HepG2 (cell line): Measurements from ENCODE around the gene SLC12A5. TPM values are rescaled to one million over a fixed set of nuclear protein-coding genes. Genes with fewer than 3 reads are reported as not detected.
A peak's percentile ranks its signal among the peaks of the same experiment; 100 is the strongest.

Experiments
- FLYWCH1 ChIP-seq: sonication (generic); formaldehyde crosslinking; IDR thresholded peaks from 2 replicates; pipeline ENCODE4 v1.8.1; 2023; ENCODE audit warnings: mild to moderate bottlenecking, missing genetic modification reagents
- FOSL1 ChIP-seq: sonication (generic); formaldehyde crosslinking; IDR thresholded peaks from 2 replicates; pipeline ENCODE4 v1.9.0; 2021; ENCODE audit warnings: missing genetic modification reagents, borderline replicate concordance
- FOXA1 ChIP-seq, 2 experiments: fragments of 450-650 bp in 1 of 2; sonication (generic) in 1 of 2; formaldehyde crosslinking in 1 of 2; IDR thresholded peaks; 2 replicates each; pipeline versions ENCODE4 v1.4.0 to v1.6.1; 2016 to 2020; ENCODE audit warnings: missing genetic modification reagents in 1 of 2
- GABPB1 ChIP-seq: IDR thresholded peaks from 2 replicates; pipeline ENCODE4 v1.6.1; 2016; ENCODE audit warnings: mild to moderate bottlenecking, missing genetic modification reagents, moderate library complexity, missing compliant biosample characterization
- GMEB2 ChIP-seq: IDR thresholded peaks from 2 replicates; pipeline ENCODE4 v1.6.1; 2016; ENCODE audit warnings: missing biosample characterization, missing genetic modification reagents, low read depth
- HOXA3 ChIP-seq: sonication (generic); formaldehyde crosslinking; IDR thresholded peaks from 2 replicates; pipeline ENCODE4 v1.5.0; 2020; ENCODE audit warnings: missing genetic modification reagents
- HOXD1 ChIP-seq: sonication (generic); formaldehyde crosslinking; IDR thresholded peaks from 2 replicates; pipeline ENCODE4 v1.5.0; 2020; ENCODE audit warnings: missing genetic modification reagents
- IKZF1 ChIP-seq: fragments of 450-650 bp; IDR thresholded peaks from 2 replicates; pipeline ENCODE4 v1.7.1; 2016
- MED8 ChIP-seq: sonication (generic); formaldehyde crosslinking; IDR thresholded peaks from 2 replicates; pipeline ENCODE4 v1.8.1; 2023; ENCODE audit warnings: mild to moderate bottlenecking, missing genetic modification reagents; ENCODE audit not compliant: insufficient replicate concordance
- NFIB ChIP-seq: sonication (generic); formaldehyde crosslinking; IDR thresholded peaks from 2 replicates; pipeline ENCODE4 v1.9.0; 2021; ENCODE audit warnings: missing genetic modification reagents, mild to moderate bottlenecking, borderline replicate concordance
- NR1H2 ChIP-seq: sonication (generic); formaldehyde crosslinking; IDR thresholded peaks from 2 replicates; pipeline ENCODE4 v1.8.1; 2022; ENCODE audit warnings: low read depth, missing genetic modification reagents, borderline replicate concordance
- PAF1 ChIP-seq: IDR thresholded peaks from 2 replicates; pipeline ENCODE4 v1.6.1; 2016; ENCODE audit warnings: missing genetic modification reagents, missing compliant biosample characterization
- POGZ ChIP-seq: sonication (generic); formaldehyde crosslinking; IDR thresholded peaks from 2 replicates; pipeline ENCODE4 v1.4.0; 2020; ENCODE audit warnings: mild to moderate bottlenecking, missing genetic modification reagents
- PRMT3 ChIP-seq: sonication (generic); formaldehyde crosslinking; IDR thresholded peaks from 2 replicates; pipeline ENCODE4 v1.8.1; 2022; ENCODE audit warnings: low read depth, mild to moderate bottlenecking, moderate library complexity, missing genetic modification reagents, borderline replicate concordance
- RBM39 ChIP-seq: fragments of 200-400 bp; formaldehyde crosslinking; IDR thresholded peaks from one replicate; pipeline ENCODE4 v1.6.1; 2018; ENCODE audit warnings: antibody characterized with exemption, mild to moderate bottlenecking, low read depth, low read length; ENCODE audit not compliant: poor library complexity, severe bottlenecking
- REPIN1 ChIP-seq: sonication (generic); formaldehyde crosslinking; IDR thresholded peaks from 2 replicates; pipeline ENCODE4 v1.8.0; 2022; ENCODE audit warnings: missing genetic modification reagents, low read depth, mild to moderate bottlenecking, borderline replicate concordance
- SMAD1 ChIP-seq: sonication (generic); formaldehyde crosslinking; IDR thresholded peaks from 2 replicates; pipeline ENCODE4 v1.4.0; 2020; ENCODE audit warnings: missing genetic modification reagents, low read depth, mild to moderate bottlenecking, borderline replicate concordance
- TBX2 ChIP-seq: sonication (generic); formaldehyde crosslinking; IDR thresholded peaks from 2 replicates; pipeline ENCODE4 v1.5.0; 2020; ENCODE audit warnings: missing genetic modification reagents, mild to moderate bottlenecking, borderline replicate concordance
- TCF7 ChIP-seq: sonication (generic); IDR thresholded peaks from 2 replicates; pipeline ENCODE4 v1.6.1; 2016; ENCODE audit warnings: antibody characterized with exemption, low read depth
- TP53 ChIP-seq: sonication (generic); formaldehyde crosslinking; conservative IDR thresholded peaks from 2 replicates; pipeline ENCODE4 v1.4.0; 2020; ENCODE audit warnings: missing genetic modification reagents
- XRCC5 ChIP-seq: fragments of 200-400 bp; formaldehyde crosslinking; optimal IDR thresholded peaks from 2 replicates; pipeline ENCODE3; 2017; ENCODE audit warnings: mild to moderate bottlenecking, low read length
- ZFP91 ChIP-seq: sonication (generic); formaldehyde crosslinking; IDR thresholded peaks from 2 replicates; pipeline ENCODE4 v1.9.0; 2022; ENCODE audit warnings: missing genetic modification reagents, mild to moderate bottlenecking, borderline replicate concordance
- ZNF17 ChIP-seq: sonication (generic); formaldehyde crosslinking; IDR thresholded peaks from 2 replicates; pipeline ENCODE4 v1.5.0; 2020; ENCODE audit warnings: mild to moderate bottlenecking, missing genetic modification reagents
- ZNF180 ChIP-seq: sonication (generic); formaldehyde crosslinking; IDR thresholded peaks from 2 replicates; pipeline ENCODE4 v1.4.0; 2020; ENCODE audit warnings: low read depth, missing genetic modification reagents, borderline replicate concordance
- ZNF232 ChIP-seq: sonication (generic); formaldehyde crosslinking; IDR thresholded peaks from 2 replicates; pipeline ENCODE4 v1.4.0; 2020; ENCODE audit warnings: missing genetic modification reagents, borderline replicate concordance
- ZNF558 ChIP-seq: sonication (generic); formaldehyde crosslinking; IDR thresholded peaks from 2 replicates; pipeline ENCODE4 v1.9.0; 2022; ENCODE audit warnings: mild to moderate bottlenecking, missing genetic modification reagents, borderline replicate concordance
- ZNF629 ChIP-seq: sonication (generic); formaldehyde crosslinking; conservative IDR thresholded peaks from 2 replicates; pipeline ENCODE4 v1.5.0; 2020; ENCODE audit warnings: missing genetic modification reagents
- polyA plus RNA-seq, 8 experiments: library from polyadenylated mRNA; depleted of rRNA in 3 of 8; stranded (reverse) in 7 of 8; unstranded in 1 of 8; fragments of >200 nt; fragmentation: Illumina TruSeq in 4 of 8; extraction: Trizol in 4 of 8; gene quantifications; 2 replicates each; pipeline versions ENCODE4 v1.2.1 to v1.2.3, GENCODE V29; 2011 to 2016; ENCODE audit warnings: low read depth in 4 of 8, missing spikeins in 1 of 8, mixed read lengths in 1 of 8; ENCODE audit not compliant: insufficient read depth in 1 of 8
- total RNA-seq, 5 experiments: library from RNA; depleted of rRNA; stranded (reverse); fragments of >200 nt; fragmentation: Illumina TruSeq; extraction: Trizol; gene quantifications; 2 replicates each; pipeline ENCODE4 v1.2.3, GENCODE V29; 2016; ENCODE audit warnings: low read depth in 1 of 5
- TF ChIP-seq, protein P1 (sequence below): sonication (generic); formaldehyde crosslinking; IDR thresholded peaks from 2 replicates; pipeline ENCODE4 v1.4.0; 2020; ENCODE audit warnings: low read depth, mild to moderate bottlenecking, missing genetic modification reagents

Gene SLC12A5
- total and polyA plus RNA-seq, 2 of the 13 experiments (the other 11 are each of a cell fraction or from before 2014, with no cell fraction given), result 4.3 to 5.4 TPM

DNA sequence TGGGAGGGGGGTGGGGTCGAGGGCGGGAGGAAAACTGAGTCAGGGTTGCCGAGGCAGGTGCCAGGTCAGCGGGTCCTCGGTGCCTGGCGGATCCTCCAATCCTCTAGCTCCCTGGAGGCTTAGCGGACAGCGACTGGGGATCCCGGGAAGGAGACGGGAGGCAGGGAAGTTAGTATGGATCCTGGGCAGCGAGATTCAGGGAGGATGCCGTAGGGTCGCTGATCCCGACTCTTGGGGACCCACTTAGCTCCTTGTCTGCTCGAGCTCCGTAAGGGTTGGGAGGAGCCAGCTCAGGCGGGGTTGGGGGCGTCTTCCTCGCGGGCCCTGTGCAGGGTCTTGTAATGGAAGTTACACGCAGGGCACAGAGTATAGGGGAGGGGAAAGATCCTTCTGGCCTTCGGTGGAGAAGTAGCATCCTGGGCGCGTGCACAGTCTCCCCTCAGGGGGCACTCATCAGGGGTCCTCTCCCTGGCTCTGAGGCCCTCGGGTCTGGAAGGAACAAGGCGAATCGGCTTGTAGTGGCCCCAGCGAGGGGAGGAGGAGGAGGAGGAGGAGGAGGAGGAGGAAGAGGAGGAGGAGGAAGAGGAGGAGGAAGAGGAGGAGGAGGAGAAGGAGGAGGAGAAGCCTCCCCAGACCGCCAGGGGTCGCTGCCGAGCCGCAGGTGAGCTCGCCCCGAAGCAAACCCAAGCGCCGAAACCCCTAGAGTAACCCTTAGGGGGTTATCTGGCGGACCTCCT is 6.4 kb upstream of the SLC12A5 start (continued):
- TF ChIP-seq, protein P1, sequence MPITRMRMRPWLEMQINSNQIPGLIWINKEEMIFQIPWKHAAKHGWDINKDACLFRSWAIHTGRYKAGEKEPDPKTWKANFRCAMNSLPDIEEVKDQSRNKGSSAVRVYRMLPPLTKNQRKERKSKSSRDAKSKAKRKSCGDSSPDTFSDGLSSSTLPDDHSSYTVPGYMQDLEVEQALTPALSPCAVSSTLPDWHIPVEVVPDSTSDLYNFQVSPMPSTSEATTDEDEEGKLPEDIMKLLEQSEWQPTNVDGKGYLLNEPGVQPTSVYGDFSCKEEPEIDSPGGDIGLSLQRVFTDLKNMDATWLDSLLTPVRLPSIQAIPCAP, result no peak
- TF ChIP-seq GMEB2 (CRISPR knock-in tag) (no peak), XRCC5 (peak; percentile 80), RBM39 (peak; percentile 80), ZNF180 (CRISPR knock-in tag) (no peak), ZNF232 (CRISPR knock-in tag) (no peak), TCF7 (no peak), FOSL1 (no peak), ZNF629 (CRISPR knock-in tag) (no peak), NR1H2 (CRISPR knock-in tag) (no peak), FOXA1 (IDR thresholded peaks at IDR 0.05) (no peak), FOXA1 (CRISPR knock-in tag; IDR thresholded peaks at IDR 0.05) (no peak), HOXD1 (CRISPR knock-in tag) (0 out of 2 replicates have a peak, but pooled peaks have one; percentile 69), PAF1 (no peak), ZNF558 (CRISPR knock-in tag) (no peak), TBX2 (CRISPR knock-in tag) (0 out of 2 replicates have a peak, but pooled peaks have one; percentile 31), PRMT3 (CRISPR knock-in tag) (no peak), NFIB (CRISPR knock-in tag) (no peak), HOXA3 (no peak), FLYWCH1 (CRISPR knock-in tag) (no peak), GABPB1 (CRISPR knock-in tag) (peak; percentile 45; the same call in 1 of the 2 replicates), ZNF17 (CRISPR knock-in tag) (no peak), REPIN1 (CRISPR knock-in tag) (no peak), ZFP91 (CRISPR knock-in tag) (peak; percentile 38; the same call in 1 of the 2 replicates), MED8 (CRISPR knock-in tag) (no peak), POGZ (CRISPR knock-in tag) (no peak), TP53 (CRISPR knock-in tag) (no peak), IKZF1 (no peak), SMAD1 (CRISPR knock-in tag) (no peak; the same call in 1 of the 2 replicates)
